Measurements from ENCODE around the gene GIGYF1. TPM values are rescaled to one million over a fixed set of nuclear protein-coding genes. Genes with fewer than 3 reads are reported as not detected.

Gene GIGYF1
- polyA plus RNA-seq, 1 donor from 2014 or later = 28.3 TPM

DNA sequence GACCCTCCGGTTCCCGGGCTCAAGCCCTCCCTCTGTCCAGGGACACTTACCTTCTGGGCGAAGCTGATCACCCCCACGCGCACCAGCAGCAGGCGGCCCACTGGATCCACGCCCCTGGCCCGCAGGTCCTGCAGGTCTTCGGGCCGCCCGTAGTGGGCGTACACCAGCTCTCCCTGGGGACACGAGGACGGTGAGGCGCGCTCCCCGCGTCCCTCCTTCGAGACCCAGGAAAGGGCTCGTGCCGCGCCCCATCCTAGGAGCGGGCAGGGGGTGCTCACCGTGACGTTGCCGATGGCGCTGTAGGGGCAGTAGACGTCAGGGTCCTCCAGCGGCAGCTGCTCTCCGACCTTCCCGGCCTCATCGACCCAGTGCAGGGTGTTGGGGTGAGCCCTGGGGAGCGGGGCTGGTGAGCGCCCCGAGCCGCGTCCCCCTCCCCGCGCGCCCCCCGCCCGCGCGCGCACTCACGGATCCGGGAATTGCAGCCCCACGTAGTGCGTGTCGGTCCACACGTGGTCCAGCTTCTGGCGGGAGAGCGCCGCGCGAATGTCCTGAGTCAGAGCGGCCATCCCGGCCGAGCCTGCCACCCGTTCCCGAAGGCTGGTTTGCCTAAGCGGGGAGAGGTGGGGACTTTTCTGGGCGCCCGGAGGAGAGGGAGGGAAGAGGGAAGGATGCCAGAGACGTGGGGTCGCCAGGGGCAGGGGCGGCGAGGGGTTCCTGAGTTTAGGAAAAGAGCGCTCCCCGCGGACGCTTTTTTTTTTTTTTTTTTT lies 60.9 kb downstream of the GIGYF1 start:
- H3K79me2 ChIP-seq (replicated peaks; ENCODE audit: insufficient read depth, low read length) = no peaks in the 10 kb centered on the region
- H3K36me3 ChIP-seq (ENCODE audit: insufficient read depth, low read length) = no peaks in the 10 kb centered on the region
- no peaks in the 10 kb centered on the region for H3K9me2 ChIP-seq (ENCODE audit: insufficient read depth, low read length)
- H3K27me3 ChIP-seq (ENCODE audit: insufficient read depth, low read depth, low read length) = peaks cover 33% of the 10 kb centered on the region
- H3K9ac ChIP-seq (ENCODE audit: low read length) = no peak overlapping the region
- H3F3A ChIP-seq (ENCODE audit: insufficient read depth, low read length, poor library complexity, severe bottlenecking) = no peaks in the 10 kb centered on the region
- no peaks in the 10 kb centered on the region for H3K9me3 ChIP-seq (ENCODE audit: low read length)
- no peak overlapping the region for H3K27ac ChIP-seq (ENCODE audit: low read length)
- TF ChIP-seq, protein P1, sequence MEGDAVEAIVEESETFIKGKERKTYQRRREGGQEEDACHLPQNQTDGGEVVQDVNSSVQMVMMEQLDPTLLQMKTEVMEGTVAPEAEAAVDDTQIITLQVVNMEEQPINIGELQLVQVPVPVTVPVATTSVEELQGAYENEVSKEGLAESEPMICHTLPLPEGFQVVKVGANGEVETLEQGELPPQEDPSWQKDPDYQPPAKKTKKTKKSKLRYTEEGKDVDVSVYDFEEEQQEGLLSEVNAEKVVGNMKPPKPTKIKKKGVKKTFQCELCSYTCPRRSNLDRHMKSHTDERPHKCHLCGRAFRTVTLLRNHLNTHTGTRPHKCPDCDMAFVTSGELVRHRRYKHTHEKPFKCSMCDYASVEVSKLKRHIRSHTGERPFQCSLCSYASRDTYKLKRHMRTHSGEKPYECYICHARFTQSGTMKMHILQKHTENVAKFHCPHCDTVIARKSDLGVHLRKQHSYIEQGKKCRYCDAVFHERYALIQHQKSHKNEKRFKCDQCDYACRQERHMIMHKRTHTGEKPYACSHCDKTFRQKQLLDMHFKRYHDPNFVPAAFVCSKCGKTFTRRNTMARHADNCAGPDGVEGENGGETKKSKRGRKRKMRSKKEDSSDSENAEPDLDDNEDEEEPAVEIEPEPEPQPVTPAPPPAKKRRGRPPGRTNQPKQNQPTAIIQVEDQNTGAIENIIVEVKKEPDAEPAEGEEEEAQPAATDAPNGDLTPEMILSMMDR (IDR thresholded peaks at IDR 0.05; ENCODE audit: poor library complexity, severe bottlenecking) = peak; percentile 32
- TF ChIP-seq RAD21 (conservative IDR thresholded peaks at IDR 0.05) = no peak
- no peak overlapping the region for H3K4me2 ChIP-seq (ENCODE audit: low read length)
- no peak overlapping the region for H2AFZ ChIP-seq (ENCODE audit: low read depth, low read length)
- H3K4me3 ChIP-seq (ENCODE audit: low read length) = peak overlapping the region; percentile 60
- no peaks in the 10 kb centered on the region for H4K20me1 ChIP-seq (ENCODE audit: insufficient read depth)

DNA sequence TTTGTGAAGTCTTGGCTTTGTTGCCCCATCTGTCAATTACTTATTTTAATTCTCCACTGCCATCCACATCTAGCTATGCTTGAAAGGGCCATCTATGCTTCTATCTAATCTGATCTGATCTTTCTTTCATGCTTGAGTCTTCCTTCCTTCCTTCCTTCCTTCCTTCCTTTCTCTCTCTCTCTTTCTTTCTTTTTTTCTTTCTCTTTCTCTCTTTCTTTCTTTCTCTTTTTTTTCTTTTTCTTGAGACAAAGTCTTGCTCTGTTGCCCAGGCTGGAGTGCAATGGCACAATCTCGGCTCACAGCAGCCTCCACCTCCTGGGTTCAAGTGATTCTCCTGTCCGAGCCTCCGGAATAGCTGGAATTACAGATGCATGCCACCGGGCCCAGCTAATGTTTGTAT lies 64.0 kb downstream of the GIGYF1 start:
- no peaks in the 10 kb centered on the region for H3K79me2 ChIP-seq (replicated peaks; ENCODE audit: insufficient read depth, low read length)
- no peak for TF ChIP-seq MXI1 (conservative IDR thresholded peaks at IDR 0.05; ENCODE audit: poor library complexity, severe bottlenecking)
- TF ChIP-seq TAF1 (IDR thresholded peaks at IDR 0.05; ENCODE audit: low read depth) = no peak
- TF ChIP-seq POLR2AphosphoS5 (IDR thresholded peaks at IDR 0.05) = no peak
- no peak for TF ChIP-seq RAD21 (conservative IDR thresholded peaks at IDR 0.05)
- no peaks in the 10 kb centered on the region for H4K20me1 ChIP-seq (ENCODE audit: insufficient read depth)
- no peaks in the 10 kb centered on the region for H3K36me3 ChIP-seq (ENCODE audit: insufficient read depth, low read length)
- H3K27me3 ChIP-seq (ENCODE audit: insufficient read depth, low read depth, low read length) = peaks cover 33% of the 10 kb centered on the region
- H3K9me2 ChIP-seq (ENCODE audit: insufficient read depth, low read length) = no peaks in the 10 kb centered on the region
- no peak overlapping the region for H3K27ac ChIP-seq (ENCODE audit: low read length)
- no peak overlapping the region for H3K4me2 ChIP-seq (ENCODE audit: low read length)
- no peak overlapping the region for H3K9ac ChIP-seq (ENCODE audit: low read length)
- H3K9me3 ChIP-seq (ENCODE audit: low read length) = no peaks in the 10 kb centered on the region
- H3K4me3 ChIP-seq (ENCODE audit: low read length) = no peak overlapping the region
- no peak overlapping the region for H2AFZ ChIP-seq (ENCODE audit: low read depth, low read length)
- no peaks in the 10 kb centered on the region for H3F3A ChIP-seq (ENCODE audit: insufficient read depth, low read length, poor library complexity, severe bottlenecking)

Other genes with a start within 250 kb of the GIGYF1 start
- gene SPACDR, start 230.0 kb downstream of the GIGYF1 start, polyA plus RNA-seq = not detected in 2 replicates
- 2.1 and 3.7 TPM in 2 replicates for gene TSC22D4, start 215.0 kb downstream of the GIGYF1 start, polyA plus RNA-seq
- gene NYAP1, start 210.3 kb downstream of the GIGYF1 start, polyA plus RNA-seq = 70.1 and 86.6 TPM in 2 replicates
- gene AGFG2, start 155.0 kb downstream of the GIGYF1 start, polyA plus RNA-seq = 3.4 and 7.5 TPM in 2 replicates
- gene SAP25, start 120.3 kb downstream of the GIGYF1 start, polyA plus RNA-seq = 0.46 and 0.52 TPM in 2 replicates
- gene LRCH4, start 108.1 kb downstream of the GIGYF1 start, polyA plus RNA-seq = 17.2 and 25.1 TPM in 2 replicates
- 0.52 and 1.5 TPM in 2 replicates for gene FBXO24, start 107.9 kb downstream of the GIGYF1 start, polyA plus RNA-seq
- 0.48 and 2.0 TPM in 2 replicates for gene PCOLCE, start 91.9 kb downstream of the GIGYF1 start, polyA plus RNA-seq
- gene MOSPD3, start 81.7 kb downstream of the GIGYF1 start, polyA plus RNA-seq = 26.5 and 27.9 TPM in 2 replicates
- 21.0 and 23.5 TPM in 2 replicates for gene TFR2, start 52.7 kb downstream of the GIGYF1 start, polyA plus RNA-seq
- gene ACTL6B, start 37.8 kb downstream of the GIGYF1 start, polyA plus RNA-seq = 339 and 389 TPM in 2 replicates
- 279 and 284 TPM in 2 replicates for gene GNB2, start 20.5 kb downstream of the GIGYF1 start, polyA plus RNA-seq
- 92.1 and 104 TPM in 2 replicates for gene POP7, start 11.9 kb upstream of the GIGYF1 start, polyA plus RNA-seq
- not detected in 2 replicates for gene EPO, start 26.2 kb upstream of the GIGYF1 start, polyA plus RNA-seq
- gene ZAN, start 39.3 kb upstream of the GIGYF1 start, polyA plus RNA-seq = not detected in 2 replicates
- 0.92 and 1.4 TPM in 2 replicates for gene EPHB4, start 133.3 kb upstream of the GIGYF1 start, polyA plus RNA-seq
- 21.2 and 29.0 TPM in 2 replicates for gene SLC12A9, start 158.5 kb upstream of the GIGYF1 start, polyA plus RNA-seq
- gene TRIP6, start 173.1 kb upstream of the GIGYF1 start, polyA plus RNA-seq = 1.4 and 2.1 TPM in 2 replicates
- 59.9 and 65.2 TPM in 2 replicates for gene SRRT, start 180.9 kb upstream of the GIGYF1 start, polyA plus RNA-seq
- 2.4 and 5.0 TPM in 2 replicates for gene UFSP1, start 195.5 kb upstream of the GIGYF1 start, polyA plus RNA-seq
- 12.2 and 14.3 TPM in 2 replicates for gene ACHE, start 201.6 kb upstream of the GIGYF1 start, polyA plus RNA-seq